ENCODE data around the gene DAP.
"Not testable (repeated sequence)": the region's sequence is repeated elsewhere in the genome, so short reads cannot be mapped to it uniquely, and the experiment has no call there.

DAP gene

DNA sequence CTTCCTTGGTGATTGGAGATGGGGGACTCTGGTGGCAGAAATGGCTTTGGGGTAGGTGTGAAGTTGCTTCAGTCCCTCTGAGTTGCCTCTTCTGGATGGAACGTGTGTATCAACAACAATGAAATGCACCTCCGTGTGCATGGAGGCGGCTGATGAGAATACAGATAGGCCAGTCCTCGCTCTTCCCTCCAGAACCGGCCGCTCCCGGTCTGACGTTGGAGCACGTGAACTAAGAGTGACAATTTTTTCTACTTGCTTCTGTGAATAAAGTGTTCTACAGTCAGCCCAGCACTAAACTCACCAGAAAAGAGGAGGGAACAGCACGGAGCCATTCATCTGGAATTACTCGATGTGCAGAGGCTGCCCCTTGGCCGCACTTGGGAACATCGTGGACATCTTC, 106.5 kb downstream of the DAP start:
- DNase-seq (ENCODE audit: low spot score), result no peak

DNA sequence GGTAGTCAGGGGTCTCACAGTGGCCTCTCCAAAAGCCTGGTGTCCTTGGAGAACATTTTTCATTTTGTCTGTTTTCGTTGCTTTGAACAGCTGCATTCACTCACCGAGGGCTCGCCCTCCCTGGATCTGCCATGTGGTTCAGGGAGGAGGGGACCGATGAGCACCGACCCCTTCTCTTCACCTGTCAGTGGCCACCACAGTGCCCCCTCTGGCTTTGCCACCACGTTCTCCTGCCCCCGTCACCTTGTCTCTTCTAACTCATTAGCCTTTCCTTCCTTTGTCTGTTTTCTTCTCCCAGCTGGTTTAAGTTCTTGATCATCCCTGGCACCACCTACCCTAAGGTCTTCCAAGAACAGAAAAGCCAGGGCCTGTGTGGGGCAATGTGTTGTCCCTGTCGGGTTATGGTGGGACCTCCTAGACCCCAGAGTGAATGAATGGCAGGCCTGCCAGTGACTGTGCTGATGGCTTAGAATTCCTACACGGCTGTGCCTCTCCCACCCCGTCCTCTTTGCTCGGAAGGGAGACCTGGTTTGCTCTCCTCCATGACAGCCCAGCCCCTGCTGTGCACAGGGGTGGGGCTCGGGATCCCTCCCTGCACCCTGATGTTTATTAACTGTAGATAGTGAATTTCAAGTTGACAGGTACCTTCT, 107.2 kb downstream of the DAP start:
- DNase-seq (ENCODE audit: low spot score), result no peak

DNA sequence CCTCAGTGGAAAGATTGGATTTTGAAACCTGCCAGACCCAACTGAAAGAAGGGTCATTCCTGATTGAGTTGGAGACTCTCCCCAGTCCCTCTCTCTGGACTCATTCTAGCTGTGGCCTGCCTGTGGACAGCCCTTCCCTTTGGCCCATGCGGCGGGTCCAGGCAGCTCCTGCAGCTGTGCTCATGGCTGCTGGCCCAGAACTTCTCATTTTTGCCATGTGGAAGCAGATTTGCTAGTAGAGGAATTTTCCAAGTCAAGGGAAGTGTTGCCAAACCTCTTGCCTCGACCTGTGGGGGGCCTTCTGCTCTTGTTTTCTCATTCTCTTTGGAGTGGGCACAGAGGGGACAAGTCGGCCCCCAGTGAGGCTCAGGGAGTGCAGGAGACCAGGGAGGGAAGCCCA, 108.0 kb downstream of the DAP start:
- no peak for DNase-seq (ENCODE audit: low spot score)

DNA sequence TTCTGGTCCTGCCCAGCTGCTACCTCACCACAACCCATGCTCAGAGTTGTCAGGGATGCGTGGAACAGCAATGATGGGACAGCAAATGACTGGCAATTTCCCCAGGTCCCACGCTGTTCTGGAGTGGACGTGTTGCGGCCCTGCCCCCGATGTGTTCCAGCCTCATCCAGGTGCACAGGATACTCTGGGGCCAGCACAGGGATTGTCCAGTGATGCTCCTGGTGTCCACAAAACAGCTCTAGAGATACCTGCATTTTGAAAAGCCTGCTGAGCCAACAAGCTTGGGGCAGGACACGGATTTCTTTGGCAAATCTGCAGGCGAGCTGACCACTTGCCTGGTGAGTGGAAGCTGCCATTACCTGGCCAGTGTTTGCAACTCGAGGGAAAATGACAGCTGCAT, 108.4 kb downstream of the DAP start:
- DNase-seq (ENCODE audit: low spot score), result no peak

DNA sequence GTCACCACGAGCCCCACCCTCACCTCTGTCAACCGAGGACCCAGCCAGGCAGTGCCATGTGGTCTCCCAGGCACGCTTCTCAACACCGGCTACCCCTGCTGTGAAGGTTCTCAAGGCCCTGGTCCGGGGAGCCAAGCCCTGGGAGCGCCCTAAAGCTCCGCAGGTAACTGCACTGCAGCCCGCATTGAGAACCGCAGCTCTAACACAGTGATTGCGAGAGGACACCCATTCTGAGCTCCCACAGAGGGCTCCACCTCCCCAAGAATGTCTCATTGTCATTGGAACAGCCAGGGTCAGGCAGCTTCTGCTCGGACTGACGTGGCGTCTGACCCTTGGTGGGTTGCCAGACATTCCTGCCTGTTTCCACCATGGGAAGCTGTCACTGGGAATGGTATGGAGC, 108.9 kb downstream of the DAP start:
- DNase-seq (ENCODE audit: low spot score), result no peak

DNA sequence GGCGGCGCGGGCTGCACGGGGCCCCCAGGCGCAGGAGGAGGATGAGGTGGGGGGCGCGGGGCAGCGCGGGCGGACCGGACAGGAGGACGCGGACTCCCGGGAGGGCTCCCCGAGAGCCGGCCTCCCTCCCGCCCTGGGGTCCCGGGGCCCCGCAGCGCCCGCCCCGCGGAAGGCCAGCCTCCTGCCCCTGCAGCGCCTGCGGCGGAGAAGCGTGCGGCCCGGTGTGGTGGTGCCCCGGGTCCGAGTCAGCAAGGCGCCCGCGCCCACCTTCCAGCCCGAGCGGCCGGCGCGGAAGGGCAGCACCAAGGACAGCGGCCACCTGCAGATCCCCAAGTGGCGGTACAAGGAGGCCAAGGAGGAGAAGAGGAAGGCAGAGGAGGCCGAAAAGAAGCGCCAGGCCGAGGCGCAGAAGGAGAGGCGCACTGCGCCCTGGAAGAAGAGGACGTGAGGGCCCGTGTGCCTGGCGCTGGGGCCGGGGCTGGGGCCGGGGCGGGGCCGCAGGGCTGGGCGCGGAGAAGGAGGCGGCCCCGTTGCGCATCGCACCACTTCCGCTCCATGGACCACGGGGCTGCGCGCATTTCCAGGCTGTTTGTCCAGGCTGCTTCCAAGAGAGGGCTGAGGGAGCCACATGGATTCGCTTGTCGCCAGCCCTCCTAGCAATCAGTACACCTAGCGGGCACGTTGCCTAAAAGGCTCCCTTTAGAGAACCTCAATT, 111.2 kb downstream of the DAP start:
- no peak for DNase-seq (ENCODE audit: low spot score)

DNA sequence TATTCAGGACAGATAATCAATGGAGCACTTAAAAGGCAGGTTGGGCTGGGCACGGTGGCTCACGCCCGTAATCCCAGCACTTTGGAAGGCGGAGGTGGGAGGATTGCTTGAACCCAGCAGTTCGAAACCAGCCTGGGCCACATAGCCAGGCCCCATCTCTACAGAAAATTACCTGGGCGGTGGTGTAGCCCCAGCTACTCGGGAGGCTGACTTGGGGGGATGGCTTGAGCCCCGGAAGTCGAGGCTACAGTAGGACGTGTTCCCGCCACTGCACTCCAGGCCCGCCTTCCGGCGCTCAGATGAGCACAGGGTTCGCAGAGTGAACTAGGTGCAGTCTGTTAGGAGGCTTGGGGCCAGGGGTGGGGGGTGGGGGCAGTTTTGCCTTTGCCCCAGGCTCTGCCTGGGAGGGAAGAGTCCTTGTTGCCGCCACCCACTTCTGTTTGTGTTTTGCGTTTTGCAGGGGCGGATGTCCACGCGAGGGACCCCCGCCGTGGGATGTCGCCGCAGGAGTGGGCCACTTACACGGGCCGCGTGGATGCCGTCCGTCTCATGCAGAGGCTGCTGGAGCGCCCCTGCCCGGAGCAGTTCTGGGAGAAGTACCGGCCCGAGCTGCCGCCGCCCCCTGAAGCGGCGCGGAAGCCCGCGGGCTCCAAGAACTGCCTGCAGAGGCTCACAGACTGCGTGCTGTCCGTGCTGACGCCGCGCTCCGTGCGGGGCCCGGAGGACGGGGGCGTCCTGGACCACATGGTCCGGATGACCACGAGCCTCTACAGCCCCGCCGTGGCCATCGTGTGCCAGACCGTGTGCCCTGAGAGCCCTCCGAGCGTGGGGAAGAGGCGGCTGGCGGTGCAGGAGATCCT, 112.0 kb downstream of the DAP start:
- DNase-seq (ENCODE audit: low spot score), result no peak

DNA sequence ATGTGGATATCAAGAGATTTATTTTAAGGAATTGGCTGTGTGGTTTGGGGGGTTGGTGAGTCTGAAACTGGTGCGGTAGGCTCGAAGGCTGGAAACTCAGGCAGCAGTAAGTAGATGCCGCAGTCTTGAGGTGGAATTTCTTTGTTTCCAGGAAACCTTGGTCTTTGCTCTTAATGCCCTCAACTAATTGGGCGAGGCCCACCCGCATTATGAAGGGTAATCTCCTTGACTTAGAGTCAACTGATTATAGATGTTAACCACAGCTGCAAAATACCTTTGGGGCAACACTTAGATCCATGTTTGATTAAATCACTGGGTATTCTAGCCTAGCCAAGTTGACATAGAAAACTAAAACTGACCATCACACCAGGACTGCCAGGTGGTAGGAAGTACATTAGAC, 113.4 kb downstream of the DAP start:
- no peak for DNase-seq (ENCODE audit: low spot score)

DNA sequence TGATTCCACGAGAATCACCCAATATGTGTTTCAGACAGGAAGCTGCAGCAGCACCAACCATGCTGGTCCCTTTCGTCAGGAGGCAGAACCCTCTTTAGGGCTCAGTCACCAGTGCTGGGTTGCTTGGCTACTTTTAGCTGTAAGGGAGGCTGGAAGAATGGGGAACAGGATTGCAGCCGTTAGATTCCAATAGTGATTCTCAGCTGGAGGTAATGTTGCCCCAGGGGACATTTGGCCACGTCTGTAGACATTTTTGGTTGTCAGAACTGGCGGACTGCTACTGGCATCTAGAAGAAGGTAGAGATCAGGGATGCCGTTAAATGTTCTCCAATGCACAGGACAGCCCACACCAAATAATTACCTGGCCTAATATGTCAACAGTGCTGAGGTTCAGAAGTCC, 115.4 kb downstream of the DAP start:
- DNase-seq (ENCODE audit: low spot score), result no peak

DNA sequence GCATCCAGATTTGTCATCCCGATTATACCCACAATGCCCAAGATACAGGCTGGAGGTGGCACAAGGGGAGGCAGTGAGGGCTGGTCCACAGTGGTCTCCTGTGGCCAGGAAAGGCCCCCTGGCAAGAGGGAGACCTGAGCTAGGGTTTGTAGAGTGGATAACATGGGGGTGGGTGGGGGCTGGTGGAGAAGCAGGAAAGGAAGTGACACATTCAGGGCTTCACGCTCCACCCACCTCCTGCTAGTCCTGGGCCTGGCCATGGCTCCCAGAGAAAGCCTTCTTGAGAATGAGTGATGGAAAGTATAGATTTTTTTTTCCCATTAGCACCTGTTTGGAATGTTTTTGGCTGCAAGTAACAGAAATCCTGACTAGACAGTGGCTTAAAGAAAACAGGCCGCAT, 115.9 kb downstream of the DAP start:
- DNase-seq (ENCODE audit: low spot score), result no peak

DNA sequence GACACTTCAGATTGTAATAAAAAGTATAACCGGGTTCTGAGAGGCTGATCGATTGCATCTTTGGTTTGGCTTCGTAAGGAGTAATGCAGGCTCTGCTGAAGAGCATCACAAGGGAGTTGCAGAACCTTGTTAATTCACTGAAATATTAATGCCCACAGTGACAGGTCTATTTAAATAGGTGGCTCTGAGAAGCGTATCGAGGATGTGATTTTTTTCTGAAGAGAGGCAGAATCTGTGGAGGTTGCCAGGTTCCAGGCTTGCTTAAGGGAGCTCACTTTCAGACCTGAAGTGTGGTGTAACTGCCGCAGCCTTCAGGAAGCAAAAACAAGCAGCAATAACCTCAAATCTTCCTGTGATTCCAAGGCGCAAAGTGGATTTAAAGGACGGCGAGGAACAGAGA, 116.8 kb downstream of the DAP start:
- no peak for DNase-seq (ENCODE audit: low spot score)

DNA sequence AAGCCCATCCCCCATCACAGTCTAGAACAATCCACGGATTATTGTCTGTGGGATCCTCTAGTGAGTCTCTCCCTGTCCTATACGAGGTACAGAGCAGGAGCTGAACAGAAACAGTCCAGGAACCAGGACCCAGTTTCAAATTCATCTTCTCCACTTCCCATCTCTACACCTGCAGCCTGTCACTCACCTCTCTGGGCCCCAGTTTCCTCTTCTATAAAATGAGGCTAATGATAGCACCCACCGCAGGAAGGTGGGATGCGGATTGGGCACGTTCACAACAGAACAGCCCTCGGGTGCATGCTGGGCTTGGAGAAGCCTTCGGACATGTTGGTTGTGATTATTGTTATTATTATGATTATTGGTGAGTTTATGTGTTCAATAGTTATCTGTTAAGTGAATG, 118.7 kb downstream of the DAP start:
- DNase-seq (ENCODE audit: low spot score), result no peak

DNA sequence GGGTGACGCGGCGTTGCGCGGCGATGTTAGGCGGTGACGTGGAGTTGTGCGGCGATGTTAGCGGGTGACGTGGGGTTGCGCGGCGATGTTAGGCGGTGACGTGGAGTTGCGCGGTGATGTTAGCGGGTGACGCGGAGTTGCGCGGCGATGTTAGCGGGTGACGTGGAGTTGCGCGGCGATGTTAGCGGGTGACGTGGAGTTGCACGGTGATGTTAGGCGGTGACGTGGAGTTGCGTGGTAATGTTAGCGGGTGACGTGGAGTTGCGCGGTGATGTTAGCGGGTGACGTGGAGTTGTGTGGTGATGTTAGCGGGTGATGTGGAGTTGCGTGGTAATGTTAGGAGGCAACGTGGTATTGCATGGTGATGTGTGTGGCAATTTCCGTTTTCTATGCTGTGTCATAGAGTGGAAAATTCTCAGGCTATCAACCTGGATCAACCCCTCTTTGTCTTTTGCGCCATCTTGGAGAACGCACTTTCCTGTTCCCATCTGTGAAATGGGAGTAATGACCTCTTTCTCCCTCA, 121.1 kb downstream of the DAP start:
- DNase-seq (ENCODE audit: low spot score), result no peak

DNA sequence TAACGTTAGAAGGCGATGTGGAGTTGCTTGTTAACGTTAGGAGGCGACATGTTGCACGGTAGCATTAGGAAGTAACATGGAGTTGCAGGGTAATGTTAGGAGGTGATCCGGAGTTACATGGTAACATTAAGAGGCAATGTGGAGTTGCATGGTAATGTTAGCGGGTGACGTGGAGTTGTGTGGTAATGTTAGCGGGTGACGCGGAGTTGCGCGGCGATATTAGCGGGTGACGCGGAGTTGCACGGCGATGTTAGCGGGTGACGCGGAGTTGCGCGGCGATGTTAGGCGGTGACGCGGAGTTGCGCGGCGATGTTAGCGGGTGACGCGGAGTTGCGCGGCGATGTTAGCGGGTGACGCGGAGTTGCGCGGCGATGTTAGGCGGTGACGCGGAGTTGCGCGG, 122.3 kb downstream of the DAP start:
- not testable (repeated sequence) for DNase-seq (ENCODE audit: low spot score)

DNA sequence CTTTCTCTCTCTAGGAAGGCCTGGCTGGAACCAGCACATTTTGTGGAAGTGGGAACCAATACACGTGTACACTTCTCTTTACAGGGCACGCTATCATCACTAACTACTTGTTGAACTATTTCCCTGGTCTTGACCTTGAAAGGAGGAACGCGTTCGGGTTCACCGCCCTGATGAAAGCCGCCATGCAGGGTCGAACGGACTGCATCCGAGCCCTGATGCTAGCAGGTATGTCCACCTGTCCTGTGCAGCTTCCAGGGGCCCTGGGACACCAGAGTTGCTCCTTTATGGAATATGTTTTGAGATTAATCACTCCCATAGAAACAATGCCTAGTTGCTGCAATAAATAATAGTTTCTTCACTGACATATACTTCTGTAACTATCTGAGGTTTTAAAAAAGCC, 123.1 kb downstream of the DAP start:
- DNase-seq (ENCODE audit: low spot score), result no peak

DNA sequence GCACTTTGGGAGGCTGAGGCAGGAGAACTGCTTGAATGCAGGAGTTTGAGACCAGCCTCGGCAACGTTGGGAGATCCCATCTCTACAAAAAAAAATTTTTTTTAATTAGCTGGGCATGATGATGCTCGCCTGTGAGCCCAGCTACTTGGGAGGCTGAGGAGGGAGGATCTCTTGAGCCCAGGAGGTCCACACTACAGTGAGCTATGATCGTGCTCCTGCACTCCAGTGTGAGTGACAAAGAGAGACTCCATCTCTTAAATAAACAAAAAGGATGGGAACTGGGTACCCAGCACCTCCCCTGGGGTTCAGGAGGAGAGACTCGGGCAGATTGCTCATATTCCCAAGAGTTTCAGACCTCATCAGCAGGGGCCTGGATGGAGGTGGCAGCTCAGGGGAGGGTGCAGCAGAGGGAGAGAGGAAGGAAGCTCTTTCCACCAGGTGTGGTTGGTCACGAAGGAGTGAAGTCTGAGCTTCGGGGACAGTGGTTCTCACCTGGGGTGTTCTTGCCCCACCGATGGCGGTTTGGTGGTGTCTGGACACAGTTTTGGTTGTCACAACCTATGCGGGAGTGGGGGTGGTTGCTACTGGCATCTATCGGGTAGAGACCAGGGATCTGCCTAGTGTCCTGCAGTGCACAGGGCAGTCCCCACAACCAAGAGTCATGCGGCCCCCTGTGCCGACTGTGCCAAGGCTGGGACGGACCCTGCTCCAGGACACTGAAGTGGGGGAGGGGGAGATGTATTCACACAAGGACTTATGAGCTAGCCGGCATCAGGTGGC, 124.5 kb downstream of the DAP start:
- no peak for DNase-seq (ENCODE audit: low spot score)

DNA sequence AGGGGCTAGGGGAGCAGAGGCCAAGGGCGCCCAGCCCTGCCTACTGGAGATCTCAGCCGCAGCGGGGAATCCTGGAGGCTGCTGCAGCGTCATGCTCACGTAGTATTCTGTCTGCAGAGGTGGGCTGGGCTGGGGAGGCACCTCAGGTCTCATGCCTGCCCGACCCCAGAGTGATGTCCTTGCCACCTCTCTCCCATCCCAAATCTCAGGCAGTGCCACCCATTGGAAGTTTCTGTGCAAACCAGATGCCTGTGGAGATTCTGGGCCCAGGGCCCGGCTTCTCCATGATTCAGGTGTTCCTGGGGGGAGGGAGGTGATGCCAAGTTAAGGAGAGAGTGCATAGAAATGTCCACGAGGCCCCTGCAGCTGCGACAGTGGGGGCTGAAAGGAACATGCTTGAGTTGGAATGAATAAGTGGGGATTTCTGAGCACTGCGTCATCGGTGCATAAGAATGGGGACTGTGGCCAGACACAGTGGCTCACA, 125.1 kb downstream of the DAP start:
- DNase-seq (ENCODE audit: low spot score), result no peak

DNA sequence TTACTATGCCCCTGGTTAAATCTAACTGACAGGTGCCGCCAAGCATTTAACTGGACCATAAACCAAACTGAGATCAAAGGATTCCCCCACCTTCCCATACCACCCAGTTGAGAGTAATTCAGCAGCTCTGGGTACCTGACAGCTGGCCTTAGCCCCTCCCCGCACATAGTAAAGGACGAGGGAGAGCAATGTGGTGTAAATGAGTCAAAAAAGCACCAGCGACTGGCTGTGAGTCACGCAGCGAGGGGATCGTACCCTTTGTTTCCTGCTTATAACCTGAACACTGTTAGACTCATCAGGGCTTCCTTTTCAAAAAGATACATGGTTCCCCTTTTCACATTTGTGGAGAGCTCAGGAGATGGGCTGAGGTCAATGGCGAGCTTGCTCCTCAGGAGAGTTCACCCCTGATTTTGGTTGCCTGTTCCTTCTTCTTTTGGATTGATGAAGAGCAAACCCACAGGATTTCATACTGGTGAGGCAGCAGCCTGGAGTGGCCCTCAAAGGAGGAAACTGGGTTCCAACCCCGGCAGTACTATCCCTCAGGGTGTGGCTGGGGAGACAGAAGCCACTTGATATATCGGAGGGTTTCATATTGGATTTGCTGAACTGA, 125.7 kb downstream of the DAP start:
- DNase-seq (ENCODE audit: low spot score), result no peak

DNA sequence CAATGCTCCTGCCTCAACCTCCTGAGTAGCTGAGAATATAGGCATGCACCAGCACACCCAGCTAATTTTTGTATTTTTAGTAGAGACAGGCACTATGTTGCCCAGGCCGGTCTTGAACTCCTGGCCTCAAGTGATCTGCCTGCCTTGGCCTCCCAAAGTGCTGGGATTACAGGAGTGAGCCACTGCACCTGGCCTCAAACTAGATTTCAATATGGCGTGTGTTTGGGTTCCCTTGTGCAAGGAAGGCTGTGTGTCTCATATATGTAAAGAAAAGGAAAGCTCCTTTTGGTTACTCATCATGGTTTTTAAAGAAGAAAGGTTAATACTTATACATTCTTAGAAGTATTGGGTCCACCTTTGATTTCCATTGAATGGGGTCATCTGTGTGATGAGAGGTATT, 126.5 kb downstream of the DAP start:
- no peak for DNase-seq (ENCODE audit: low spot score)

DNA sequence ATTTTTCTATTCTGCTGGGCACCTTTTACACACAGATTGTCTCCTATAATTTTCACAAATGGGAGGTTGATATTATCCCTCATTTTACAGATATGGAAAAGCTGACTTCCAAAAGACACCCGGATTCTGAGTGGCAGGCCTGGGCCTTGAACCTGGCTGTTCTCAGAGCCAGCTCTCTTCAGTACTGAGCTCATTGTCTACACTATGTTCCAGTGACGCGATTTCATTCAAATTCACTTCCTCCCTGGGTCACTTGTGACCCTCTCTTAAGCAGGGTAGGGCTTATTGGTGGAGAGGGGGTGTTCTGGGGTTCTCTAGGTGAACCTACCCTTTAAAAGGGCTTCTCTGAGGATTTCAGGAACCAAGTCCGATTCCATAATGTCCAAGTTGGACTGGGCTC, 127.0 kb downstream of the DAP start:
- no peak for DNase-seq (ENCODE audit: low spot score)
